Effector CD4-positive, alpha-beta T cell (primary cell): ENCODE results near the gene SULT2B1. TPM values are rescaled to one million over a fixed set of nuclear protein-coding genes. Genes with fewer than 3 reads are reported as not detected.
"Not testable (repeated sequence)": the region's sequence is repeated elsewhere in the genome, so short reads cannot be mapped to it uniquely, and the experiment has no call there.

Experiments used
- DNase-seq: peaks from one replicate; pipeline ENCODE4 v3.0.0-alpha.2; 2020
- total RNA-seq: gene quantifications from one replicate; lab custom pipeline; 2026; lab: John Stamatoyannopoulos, UW

Gene SULT2B1
- not detected for total RNA-seq

DNA sequence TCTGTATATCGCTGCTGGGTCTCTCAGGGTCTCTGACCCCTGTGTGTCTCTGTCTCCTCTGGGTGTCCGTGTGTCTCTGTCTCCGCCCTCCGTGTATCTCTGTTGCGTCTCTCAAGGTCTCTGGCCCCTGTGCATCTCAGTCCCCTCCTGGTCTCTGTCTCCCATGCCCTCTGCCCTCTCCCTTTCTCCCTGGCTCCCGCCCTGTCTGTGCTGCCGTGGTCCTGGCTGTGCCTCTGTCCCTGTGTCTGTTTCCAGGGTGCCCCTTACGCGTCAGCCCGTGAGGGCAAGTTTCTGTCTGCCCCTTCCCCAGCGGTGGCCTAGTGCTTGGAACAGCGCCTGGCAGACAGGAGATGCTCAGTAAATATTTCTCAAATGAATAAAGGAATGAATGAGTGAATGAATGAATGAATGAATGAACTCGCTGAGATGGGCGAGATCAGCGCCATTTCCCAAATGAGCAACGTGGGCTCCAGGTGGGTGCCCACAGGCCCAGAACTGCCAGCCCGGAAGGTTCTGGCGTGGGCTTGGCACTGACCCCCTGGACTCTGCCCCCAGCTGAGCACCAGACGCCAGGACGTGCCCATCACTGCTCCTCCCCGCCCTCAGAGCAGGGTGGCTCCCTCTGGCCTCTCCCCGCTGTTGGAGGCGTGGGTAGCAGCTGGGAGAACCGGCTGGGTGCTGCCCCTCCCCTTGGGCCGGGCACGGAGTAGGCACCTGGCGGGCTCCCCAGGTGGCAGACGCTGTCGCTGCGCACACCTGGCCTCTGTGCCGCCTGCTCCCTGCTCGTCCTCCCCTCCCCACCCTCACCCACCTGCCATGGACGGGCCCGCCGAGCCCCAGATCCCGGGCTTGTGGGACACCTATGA lies at the start of gene SULT2B1:
Gene SULT2B1 (plus strand): TSS at position 736 of the 866 bp plus-strand sequence. CDS start 81 bp downstream, at position 817.
- no peak for DNase-seq

DNA sequence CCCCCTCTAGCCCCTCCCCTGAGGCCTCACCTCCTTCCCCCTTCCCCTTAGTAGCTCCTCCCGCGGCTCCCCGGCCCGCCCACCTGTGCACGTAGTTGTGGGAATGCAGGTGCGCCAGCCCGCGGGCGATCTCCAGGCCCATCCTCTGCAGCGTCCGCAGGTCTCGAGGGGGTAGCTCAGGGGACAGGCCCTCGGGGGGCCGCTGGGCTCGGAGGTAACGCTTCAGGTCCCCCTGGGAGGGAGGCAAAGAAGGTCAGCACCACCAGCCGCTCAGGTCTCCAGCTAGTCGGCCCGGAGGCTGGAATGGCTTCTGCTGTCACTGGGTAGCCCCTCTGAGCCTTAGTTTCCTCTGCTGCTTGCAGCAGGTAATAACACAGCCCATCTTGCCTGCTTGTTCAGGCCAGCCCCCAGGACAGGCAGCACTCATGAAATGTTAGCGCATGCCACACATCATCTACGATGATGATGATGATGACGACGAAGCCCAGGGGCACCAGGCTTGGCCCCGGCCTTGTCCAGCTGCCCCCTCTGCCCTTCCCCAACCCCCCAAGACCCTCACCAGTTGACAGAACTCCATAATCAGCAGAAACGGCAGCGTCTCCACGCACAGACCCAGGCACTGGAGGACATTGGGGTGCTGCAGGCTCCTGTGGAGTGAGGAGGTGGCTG lies 49.5 kb upstream of the SULT2B1 start:
- peak; percentile 68 for DNase-seq

DNA sequence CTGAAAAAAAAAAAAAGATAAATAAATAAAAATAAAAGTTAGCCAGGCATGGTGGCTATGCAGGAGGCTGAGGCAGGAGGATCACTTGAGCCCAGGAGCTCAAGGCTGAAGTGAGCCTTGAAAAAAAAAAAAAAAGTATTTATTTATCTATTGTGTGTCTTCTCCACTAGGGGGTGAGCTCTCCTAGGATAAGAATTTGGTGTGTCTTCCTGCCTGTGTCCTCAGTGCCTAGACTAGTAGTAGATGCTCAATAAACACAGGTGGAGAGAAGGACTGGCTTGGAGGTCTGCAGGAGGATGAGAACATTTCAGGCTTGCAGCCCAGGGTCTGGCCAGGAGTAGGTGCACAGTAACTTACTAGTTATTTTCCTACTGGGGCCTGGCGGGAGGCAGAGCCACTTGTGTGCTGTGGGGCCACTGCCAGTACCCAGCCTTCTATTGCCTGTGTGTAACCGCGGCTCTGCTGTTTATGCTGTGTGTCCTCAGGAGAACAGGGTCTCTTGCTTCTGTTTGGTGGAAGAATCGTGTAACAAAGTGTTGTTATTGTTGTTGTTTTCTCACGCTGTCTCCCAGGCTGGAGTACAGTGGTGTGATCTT lies 45.7 kb upstream of the SULT2B1 start:
- no peak for DNase-seq

DNA sequence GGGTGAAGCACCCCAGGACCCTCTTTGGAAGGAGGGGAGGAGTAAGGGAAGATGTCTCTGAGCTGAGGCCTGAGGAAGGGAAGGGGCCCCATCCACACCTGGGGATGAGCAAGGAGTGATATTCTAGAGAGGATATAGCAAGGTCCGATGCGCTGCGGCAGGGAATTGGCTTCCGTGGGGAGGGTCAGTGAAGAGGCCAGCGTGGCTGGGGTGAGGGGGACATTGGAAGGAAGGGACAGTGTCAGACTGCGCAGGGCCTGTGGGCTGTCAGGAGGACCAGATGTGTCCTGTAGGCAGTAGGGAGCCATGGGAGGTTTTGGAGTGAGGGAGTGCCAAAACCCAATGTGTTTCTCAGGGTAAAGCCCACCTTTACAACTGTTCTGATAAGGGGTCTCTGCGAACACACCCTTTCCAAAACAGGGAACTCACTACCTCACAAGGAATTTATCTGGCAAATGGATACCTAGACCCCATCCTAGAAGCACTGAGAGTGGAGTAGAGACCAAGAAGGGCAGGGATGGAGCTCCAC lies 44.0 kb upstream of the SULT2B1 start:
- DNase-seq, result no peak

DNA sequence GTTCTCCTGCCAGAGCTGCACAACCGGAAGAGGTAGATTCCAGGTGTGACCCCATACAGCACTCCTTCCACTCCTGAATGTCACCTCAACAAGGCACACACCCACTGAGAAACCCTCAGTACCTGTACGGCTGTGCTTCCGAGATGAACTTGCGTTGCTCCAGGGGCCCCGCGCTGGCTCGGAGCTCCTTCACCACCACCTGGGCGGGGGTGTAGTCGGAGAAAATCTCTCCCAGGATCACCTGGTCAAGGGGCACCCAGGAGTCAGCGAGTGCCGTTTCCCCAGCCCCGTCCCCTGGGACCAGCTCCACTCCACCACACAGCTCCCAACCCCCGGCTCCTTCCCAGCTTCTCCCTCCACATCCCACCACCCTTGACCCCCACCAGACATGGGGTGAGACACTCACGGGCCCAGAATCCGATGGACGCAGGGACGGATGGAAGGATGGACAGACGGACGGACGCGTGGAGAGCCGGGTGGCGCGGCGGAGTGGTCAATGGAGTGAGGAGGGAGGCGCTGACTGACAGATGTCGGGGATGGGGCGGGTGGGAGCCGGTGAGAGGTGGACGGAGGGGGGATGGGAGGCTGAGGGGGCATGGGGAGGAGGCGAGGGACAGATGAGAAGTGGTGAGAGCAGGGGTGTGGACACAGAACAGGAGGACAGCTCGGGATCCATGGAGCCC lies 43.1 kb upstream of the SULT2B1 start:
- DNase-seq, result no peak

DNA sequence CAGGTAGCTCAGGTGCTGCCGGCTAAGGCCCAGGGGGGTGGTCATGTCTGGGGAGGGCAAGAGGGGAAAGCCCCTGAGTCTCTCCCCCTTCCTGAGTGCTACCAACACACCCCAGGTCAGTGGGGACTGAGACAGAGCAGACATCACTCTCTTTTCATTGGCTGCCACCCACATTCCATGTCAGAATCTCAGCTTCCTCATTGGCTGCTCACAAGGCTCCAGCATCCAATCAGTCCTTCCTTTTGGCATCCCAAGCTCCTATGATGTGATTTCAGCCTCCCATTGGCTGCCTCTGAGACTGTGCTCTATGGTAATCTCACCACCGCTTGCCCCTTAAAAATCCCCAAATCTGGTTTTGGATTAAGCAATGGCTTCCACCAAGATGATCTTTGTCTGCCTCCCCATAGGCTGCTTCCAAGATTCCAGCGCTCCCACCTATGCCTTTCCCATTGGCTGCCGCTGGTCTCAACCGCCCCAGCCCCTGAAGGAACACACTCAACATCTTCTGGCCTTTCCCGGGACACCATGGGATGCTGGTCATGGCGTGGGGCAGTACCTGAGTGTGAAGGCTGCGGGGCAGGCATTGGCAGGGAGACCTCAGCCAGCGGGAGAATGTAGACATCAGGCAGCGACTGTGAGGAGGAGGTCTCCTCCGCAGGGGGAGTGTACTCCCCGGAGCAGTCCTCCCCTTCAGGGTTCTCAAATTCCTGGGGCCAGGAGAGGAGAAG lies 42.3 kb upstream of the SULT2B1 start:
- no peak for DNase-seq

DNA sequence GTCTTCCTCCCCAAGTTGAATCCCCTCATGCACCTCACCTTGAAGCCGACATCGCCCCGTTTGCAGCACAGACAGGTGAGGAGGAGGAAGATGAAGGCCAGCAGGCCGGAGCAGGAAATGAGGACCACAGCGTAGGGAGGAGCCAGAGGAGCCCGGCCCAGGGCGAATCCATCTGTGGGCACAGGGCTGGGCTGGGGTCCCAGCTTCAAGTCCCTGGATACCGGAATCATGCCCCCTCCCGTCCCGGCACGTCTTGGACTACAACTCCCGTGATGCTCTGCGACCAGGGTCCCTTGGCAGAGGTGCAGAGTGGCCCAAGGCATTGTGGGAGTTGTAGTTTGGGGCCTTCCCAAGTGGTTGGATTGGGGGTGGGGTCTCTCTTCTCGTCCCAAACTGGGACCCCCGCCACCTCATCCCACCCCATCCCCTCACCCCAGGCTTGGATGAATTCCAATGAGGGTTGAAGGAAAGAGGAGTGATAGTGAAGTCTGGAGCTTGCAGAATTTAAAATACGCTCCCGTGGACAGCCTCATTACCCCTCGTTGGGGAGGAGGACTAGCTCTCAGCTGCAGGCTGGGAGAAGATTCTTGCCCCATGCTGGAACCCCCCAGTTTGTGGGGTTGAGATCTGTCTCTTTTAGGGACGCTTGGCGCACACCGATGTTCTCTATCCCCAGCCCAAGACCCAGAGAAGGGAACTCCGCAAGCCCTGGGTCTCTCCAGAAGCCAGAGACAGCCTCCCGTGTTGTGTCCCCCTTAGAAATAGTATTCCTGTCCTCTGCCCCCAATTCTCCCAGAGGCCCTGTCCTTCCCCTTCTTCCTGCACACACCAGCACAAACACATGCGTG lies 41.3 kb upstream of the SULT2B1 start:
- DNase-seq, result peak; percentile 79

DNA sequence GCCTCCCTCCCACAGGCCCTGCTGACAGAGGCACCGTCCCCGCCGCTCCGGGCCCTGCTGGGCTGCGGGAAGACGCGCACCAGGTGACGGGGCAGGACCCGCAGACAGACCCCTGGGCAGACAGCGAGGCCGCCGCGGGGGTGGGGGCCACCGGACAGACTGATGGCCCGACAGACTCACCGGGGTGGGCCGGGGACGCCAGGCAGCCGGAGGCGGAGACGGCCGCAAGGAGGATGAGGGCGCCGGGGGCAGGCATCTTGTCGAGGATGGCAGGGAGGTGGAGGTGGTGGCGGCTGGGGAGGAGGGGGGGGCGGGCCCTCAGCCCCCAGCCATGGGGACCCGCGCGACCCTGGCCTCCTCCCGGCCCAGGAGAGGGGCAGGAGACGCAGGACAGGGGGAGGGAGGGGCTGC lies 40.6 kb upstream of the SULT2B1 start:
- no peak for DNase-seq

DNA sequence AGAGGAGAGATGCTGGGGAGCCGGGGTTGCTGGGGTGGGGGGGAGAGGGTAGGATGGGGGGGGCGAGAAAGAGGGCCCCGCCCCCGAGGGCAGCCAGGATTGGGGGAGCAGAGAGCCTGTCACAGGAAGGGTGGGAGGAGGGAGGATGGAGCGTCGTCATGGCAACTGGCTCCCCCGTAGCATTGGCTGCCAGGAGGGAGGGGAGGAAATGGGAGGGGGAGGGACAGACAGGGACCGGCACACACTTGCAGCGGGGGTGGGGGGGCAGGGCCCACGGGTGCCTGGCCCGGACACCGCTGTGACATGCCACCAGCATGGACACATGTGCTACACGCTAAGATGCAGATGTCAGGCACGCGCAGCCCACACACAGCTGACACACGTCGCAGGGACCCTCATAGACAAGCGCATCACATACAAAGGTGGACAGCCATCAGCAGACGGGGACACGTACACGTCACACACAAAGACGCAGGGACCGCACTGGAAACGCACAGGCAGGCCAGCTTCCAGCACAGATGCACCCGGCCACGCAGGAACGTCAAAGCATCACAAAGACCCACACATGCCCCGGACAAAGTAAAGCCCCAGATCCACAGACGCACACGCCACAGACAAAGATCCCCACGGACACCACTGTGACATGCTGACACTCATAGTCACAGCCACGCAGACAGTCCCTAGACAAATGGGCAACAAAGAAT lies 40.0 kb upstream of the SULT2B1 start, which contains the start of gene LMTK3:
Gene LMTK3 (minus strand): TSS at position 36 of the 704 bp plus-strand sequence. CDS start 259 bp downstream, outside the sequence.
- DNase-seq, result peak; percentile 83

DNA sequence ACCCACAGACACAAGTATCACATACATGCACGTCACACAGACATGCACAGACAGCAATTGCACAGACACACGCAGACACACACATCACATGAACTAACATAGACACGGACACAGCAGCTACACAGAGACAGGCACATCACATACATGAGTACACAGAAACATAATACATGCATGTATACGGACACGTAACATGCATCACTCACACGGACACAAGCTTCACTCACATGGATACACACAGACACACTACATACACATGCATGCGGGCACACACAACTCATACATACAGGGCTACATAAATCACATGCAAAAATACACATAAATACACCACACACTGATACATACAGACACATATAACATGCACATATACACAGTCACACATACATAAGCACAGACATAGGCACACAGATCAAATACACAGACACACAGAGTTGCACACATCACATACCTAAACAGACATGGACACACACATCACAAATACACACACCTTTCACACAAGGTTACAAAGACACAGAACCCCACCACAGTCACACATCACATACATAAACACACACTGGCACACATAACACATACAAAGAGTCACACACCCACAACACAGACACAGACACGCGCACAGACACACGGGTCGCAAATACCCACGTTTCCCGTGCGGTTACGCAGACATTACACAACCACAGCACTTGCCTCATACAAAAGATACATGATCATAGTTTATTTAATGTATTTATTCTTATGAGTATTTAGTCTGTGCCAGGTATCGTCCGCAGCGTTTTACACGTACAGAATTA lies 39.3 kb upstream of the SULT2B1 start:
- no peak for DNase-seq

DNA sequence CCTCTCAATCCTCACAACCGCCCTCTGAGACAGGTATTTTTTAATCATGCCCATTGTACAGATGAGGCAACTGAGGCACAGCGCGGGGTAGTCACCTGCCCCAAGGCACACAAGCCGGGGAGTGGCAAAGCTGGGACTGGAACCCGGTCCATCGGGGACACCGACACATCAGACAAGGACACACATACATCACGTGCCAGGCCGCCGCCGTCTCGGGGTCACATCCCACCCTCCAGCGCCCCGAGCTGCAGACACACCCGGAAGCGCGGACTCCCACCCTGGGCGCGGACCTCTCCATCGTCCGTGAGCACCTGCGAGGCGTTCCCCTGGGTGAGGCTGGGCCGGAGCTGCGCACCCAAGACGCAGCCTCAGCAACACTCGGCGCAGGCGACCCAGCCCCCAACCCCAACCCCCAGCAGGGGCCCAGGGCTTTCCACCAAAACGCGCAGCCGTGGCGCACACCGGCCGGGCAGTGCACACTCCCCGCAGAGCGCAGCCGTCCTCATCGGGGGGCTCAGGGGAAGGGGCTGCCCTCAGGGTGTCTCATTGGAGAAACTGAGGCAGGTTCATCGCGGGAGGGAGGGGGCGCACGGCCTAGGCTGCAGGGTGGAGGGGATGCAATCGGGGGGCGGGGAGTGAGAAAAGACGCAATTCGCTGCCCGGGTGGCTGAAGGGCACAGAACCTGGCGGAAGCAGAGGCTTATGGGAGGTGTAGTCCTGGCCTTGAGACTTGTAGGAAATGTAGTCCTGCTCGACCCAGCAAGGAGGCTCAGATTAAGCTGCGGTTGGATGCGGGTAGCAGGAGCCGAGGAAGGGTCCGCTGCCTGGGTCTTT lies 38.5 kb upstream of the SULT2B1 start:
- peak; percentile 71 for DNase-seq

DNA sequence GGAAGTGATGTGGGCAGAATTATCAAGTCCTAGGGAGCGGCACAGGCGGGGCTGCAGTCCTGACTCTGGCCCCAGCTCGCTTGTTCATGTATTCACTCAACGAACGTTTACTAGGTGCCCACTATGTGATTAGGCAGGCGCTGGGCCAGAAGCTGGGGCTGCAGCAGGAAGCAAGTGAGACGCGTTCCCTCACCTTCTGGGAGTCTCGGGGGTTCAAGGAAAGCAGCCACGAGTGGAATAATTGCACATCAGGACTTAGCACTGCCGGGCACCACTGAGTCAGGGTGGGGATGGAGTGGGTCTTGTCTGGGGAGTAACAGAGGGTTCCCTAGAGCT lies 37.9 kb upstream of the SULT2B1 start:
- no peak for DNase-seq

DNA sequence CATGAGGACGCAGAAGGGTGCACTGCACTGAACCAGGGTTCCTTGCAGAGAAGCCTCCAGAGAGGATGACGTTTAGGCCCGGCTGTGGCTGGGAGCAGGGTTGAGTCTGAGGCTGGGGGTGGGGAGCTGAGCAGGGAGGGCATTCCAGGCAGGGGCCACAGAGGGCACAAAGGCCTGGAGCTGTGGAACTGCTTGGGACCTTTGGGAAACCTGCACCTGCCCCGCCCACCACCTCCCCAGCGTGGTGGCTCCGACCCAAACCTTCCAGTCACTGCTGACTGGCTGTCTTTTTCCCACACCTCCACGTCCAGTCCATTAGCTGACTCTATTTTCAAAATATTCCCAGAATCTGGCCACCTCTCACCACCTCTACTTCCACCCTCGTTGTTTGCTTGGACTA lies 35.4 kb upstream of the SULT2B1 start:
- no peak for DNase-seq

DNA sequence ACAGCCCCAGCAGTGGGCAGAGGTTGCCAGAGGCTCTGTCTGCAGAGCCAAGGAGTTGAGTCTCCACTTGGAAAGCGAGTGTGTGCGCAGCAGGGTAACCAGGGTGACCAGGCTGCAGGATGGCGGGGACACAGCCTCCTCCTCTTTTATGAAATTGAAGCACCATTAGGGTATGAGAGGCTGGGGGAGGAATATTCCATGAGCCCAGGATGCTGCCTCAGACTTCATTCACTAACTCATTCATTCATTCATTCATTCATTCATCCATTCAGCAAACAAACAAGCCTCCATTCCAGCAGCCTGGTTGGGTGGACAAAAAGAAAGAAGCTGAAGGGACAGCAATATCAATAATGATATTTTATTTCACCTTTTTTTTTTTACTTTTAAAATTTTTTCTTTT lies 33.8 kb upstream of the SULT2B1 start:
- no peak for DNase-seq

DNA sequence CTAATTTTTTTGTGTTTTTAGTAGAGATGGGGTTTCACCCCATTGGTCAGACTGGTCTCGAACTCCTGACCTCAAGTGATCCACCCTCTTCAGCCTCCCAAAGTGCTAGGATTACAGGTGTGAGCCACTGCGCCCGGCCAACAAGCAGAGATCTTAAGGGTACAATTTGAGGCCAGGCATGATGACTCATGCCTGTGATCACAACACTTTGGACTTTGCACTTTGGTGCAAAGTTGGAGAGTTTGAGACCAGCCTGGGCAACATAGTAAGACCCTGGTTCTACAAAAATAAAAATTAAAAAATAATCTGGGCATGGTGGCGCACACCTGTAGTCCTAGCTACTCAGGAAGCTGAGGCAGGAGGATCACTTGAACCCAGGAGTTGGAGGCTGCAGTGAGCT lies 32.5 kb upstream of the SULT2B1 start:
- not testable (repeated sequence) for DNase-seq

DNA sequence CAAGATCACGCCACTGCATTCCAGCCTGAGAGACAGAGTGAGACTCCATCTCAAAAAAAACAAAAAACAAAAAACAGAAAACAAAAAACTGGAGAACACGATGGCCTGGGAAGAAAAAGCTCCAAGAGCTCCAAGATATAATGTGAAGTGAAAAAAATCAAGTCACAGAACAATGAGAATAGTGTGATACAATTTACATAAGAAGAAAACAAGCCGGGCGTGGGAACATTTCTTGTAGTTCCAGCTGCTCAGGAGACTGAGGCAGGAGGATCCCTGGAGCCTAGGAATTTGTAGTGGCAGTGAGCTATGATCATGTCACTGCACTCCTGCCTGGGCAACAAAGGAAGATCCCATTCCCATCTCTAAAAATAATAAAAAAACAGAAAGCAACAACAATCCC lies 31.8 kb upstream of the SULT2B1 start:
- DNase-seq, result no peak

DNA sequence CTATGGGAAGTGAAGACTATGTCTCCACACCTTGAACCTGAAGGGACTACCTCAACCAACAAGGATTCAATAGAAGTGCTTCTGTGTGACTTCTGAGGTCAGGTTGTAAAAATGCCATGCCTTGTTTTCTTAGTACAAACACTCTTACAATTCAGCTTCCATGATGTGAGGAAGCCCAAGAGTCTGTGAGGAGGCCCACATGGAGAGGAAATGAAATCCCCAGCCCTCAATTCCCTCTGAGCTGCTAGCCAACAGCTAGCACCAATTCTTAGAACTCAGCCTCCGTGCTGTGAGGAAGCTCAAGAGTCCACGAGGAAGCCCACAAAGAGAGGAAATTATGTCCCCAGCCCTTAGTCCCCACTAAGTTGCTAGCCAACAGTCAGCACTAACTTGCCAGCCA lies 27.8 kb upstream of the SULT2B1 start:
- DNase-seq, result no peak

DNA sequence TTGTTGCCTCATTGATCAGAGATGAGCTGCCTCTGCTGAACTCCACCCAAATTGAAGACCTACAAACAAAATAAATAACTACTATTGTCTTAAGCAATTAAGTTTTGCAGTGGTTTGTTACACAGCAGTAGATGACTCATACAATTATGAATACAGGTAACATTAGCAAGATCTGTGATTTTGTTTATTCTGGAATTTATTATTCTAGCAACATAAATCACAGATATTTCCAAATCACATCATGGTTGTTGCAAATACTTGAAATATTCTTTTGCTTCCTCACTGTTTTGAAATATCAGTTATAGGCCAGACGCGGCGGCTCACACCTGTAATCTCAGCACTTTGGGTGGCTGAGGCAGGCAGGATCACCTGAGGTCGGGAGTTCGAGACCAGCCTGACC lies 27.2 kb upstream of the SULT2B1 start:
- DNase-seq, result no peak

DNA sequence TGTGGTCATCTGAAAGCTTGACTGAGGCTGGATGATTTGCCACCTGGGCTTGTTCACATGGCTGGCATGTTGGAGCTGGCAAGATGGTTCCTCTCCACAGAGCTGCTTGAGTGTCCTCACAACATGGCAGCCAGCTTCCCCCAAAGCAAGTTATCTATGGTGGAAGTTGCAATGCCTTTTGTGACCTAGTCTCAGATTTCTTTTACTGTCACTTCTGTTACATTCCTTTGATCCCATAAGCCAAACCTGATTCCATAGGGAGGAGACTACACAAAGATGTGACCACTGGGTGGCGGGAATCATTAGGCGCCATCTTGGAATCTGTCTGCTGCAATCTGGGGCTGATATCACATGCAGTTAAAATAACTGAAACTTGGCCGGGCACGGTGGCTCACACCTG lies 22.8 kb upstream of the SULT2B1 start:
- DNase-seq, result no peak
